Heart right ventricle (tissue), 16 donors: Measurements from ENCODE around the gene MBD2. TPM values are rescaled to one million over a fixed set of nuclear protein-coding genes. Genes with fewer than 3 reads are reported as not detected.
A peak's percentile ranks its signal among the peaks of the same experiment; 100 is the strongest.

Experiments
- ATAC-seq, 8 donors: fragments of 200-7000 bp; cut with Tn5 transposase; one replicate each; pipeline ENCODE4 v1.9.1; 2020; ENCODE audit warnings: mild to moderate bottlenecking in 8 of 8, moderate library complexity in 8 of 8, moderate number of reproducible peaks in 1 of 8
- DNase-seq, 2 donors: peaks; one replicate each; pipeline ENCODE4 v3.0.0-alpha.2; 2020
- H3K27ac ChIP-seq, 10 donors: fragments of 200-600 bp; sonication (generic) in 2 of 10; one replicate each; pipeline versions ENCODE4 v1.5.0 to v1.8.0; 2020 to 2022; ENCODE audit warnings: mild to moderate bottlenecking in 3 of 10
- H3K27me3 ChIP-seq, 7 donors: fragments of 200-600 bp; one replicate each; pipeline ENCODE4 v1.8.0; 2021 to 2022; ENCODE audit warnings: mild to moderate bottlenecking in 2 of 7
- H3K36me3 ChIP-seq, 9 donors: fragments of 200-600 bp; sonication (generic) in 1 of 9; one replicate each; pipeline versions ENCODE4 v1.5.0 to v1.8.0; 2020 to 2022; ENCODE audit warnings: mild to moderate bottlenecking in 2 of 9
- H3K4me1 ChIP-seq, 9 donors: fragments of 200-600 bp; sonication (generic) in 1 of 9; one replicate each; pipeline versions ENCODE4 v1.5.0 to v1.8.0; 2020 to 2022; ENCODE audit warnings: mild to moderate bottlenecking in 4 of 9
- H3K4me3 ChIP-seq, 10 donors: fragments of 200-600 bp; sonication (generic) in 2 of 10; one replicate each; pipeline versions ENCODE4 v1.5.0 to v1.8.0; 2020 to 2022; ENCODE audit warnings: mild to moderate bottlenecking in 7 of 10, moderate library complexity in 2 of 10
- H3K9me3 ChIP-seq, 11 donors: fragments of 200-600 bp in 10 of 11; sonication (generic) in 2 of 11; one replicate each; pipeline versions ENCODE4 v1.5.0 to v1.8.0; 2013 to 2022; ENCODE audit warnings: mild to moderate bottlenecking in 2 of 11, control low read depth in 1 of 11, moderate library complexity in 1 of 11
- CTCF ChIP-seq, 9 donors: fragments of 200-600 bp; sonication (generic) in 2 of 9; IDR thresholded peaks; one replicate each; pipeline versions ENCODE4 v1.5.0 to v1.8.0; 2021 to 2022; ENCODE audit warnings: antibody characterized with exemption in 9 of 9, mild to moderate bottlenecking in 5 of 9, moderate library complexity in 1 of 9
- WGBS, 2 donors: extraction: QIAGEN DNeasy Blood & Tissue Kit; methylation state at CpG; one replicate each; pipeline ENCODE4 v1.1.7; 2013; ENCODE audit warnings: inconsistent platforms in 1 of 2; 5-methylcytosine and 5-hydroxymethylcytosine counted together
- intact Hi-C, 10 donors: fragments of 100-400 bp; cut with DNase I; formaldehyde crosslinking; loops; one replicate each; pipeline versions ENCODE4 v1.11.1 to v1.14.2; 2022
- polyA plus RNA-seq, 2 donors: library from polyadenylated mRNA; stranded (reverse); fragments of 200-250 nt; gene quantifications; one replicate each; pipeline ENCODE4 v1.2.3, GENCODE V29; 2013
- total RNA-seq, 10 donors: library from RNA; stranded (reverse); fragmentation: NEBNext Ultra II Directional in 3 of 10; extraction: Animal tissue kit (Norgen Biotek cat#: 25700) in 3 of 10; gene quantifications; one replicate each; pipeline versions ENCODE4 v1.2.1 to v1.2.4, GENCODE V29; 2021 to 2023
- donor health status: Arrhythmogenic right ventricular cardiomyopathy.
- donor health status: ischemic (EF 13 %, LVEDD 7.1; RV severe dilation, severe dysfunction).
- donor health status: healthy with polysubstance abuse.
- donor health status: DM: no; HTN: yes; CAD: no.
- donor health status: DM: no; HTN: no; CAD: no.
- donor health status: ischemic (EF 25% LVEDD 6.9; RV normal size, moderate dysfunction).
- donor health status: ischemic (EF 25% LVEDD 5.7; RV mildly dilated, moderate dysfunction).
- donor health status: healthy.
- donor health status: DM: yes; HTN: yes; CAD: no.
- donor health status: Ischemic cardiomyopathy.
- donor health status: ischemic (EF 35%, LVEDD 5.7; RV mildly dilated, moderate dysfunction).
- donor health status: nonischemic (EF 11% LVEDD 7.7; RV severe dilation, severe dysfunction).
- donor health status: DM: yes; HTN: yes; CAD: no.
- donor health status: PGD.
- donor health status: ischemic (EF 29% LVEDD 5.4; RV normal size, mild dysfunction).
- donor health status: nonischemic (EF 23%, LVEDD 6.1; RV moderate dilation, normal function).

Gene MBD2
- total and polyA plus RNA-seq, 12 donors: 19.6 to 61.3 (median 41.5) TPM

GRCh38 chr18:54150226-54150625 is 74.2 kb downstream of the MBD2 start:
- ATAC-seq (no peak), DNase-seq (no peak)
- Histone ChIP-seq H3K9me3 (no peaks in the 10 kb centered on the region), H3K4me1 (peaks cover 0 to 24% (median 0%) of the 10 kb centered on the region in 9 donors), H3K27me3 (no peaks in the 10 kb centered on the region), H3K27ac (no peak overlapping the region), H3K36me3 (peaks cover 0 to 41% (median 5%) of the 10 kb centered on the region in 9 donors), H3K4me3 (no peak overlapping the region)
- intact Hi-C loops: loop anchor here in 1 of 10 donors (10.0 kb wide), 1 partner anchor 125 kb away; no protein-coding TSS in a partner anchor
- 96 to 98% methylated on average over 7 of the region's 7 CpGs for WGBS, 2 donors
- no peak for TF ChIP-seq CTCF (IDR thresholded peaks at IDR 0.05)

- peaks cover 0 to 24% (median 0%) of the 10 kb centered on the region in 9 donors for H3K4me1 ChIP-seq
- H3K4me3 ChIP-seq: no peak overlapping the region
- 80 to 84% methylated on average over 3 of the region's 3 CpGs for WGBS, 2 donors
- H3K27me3 ChIP-seq: no peaks in the 10 kb centered on the region
- peaks cover 0 to 31% (median 5%) of the 10 kb centered on the region in 9 donors for H3K36me3 ChIP-seq
- intact Hi-C loops: no loop called here
- peak overlapping the region in 2 of 10 donors; percentile 11 to 77 for H3K27ac ChIP-seq
- TF ChIP-seq CTCF (IDR thresholded peaks at IDR 0.05): no peak
- ATAC-seq (peak in 2 of 8 donors; percentile 44 to 88), DNase-seq (no peak)
- H3K9me3 ChIP-seq: peaks cover 0 to 2% (median 0%) of the 10 kb centered on the region in 11 donors
Observed at GRCh38 chr18:54149078-54149697, 75.3 kb downstream of the MBD2 start.

GRCh38 chr18:54148678-54149077 is 75.8 kb downstream of the MBD2 start:
- peaks cover 0 to 26% (median 5%) of the 10 kb centered on the region in 9 donors for H3K36me3 ChIP-seq
- WGBS, 2 donors: 91 to 93% methylated on average over 4 of the region's 4 CpGs
- H3K27ac ChIP-seq: peak overlapping the region in 1 of 10 donors; percentile 77
- no peak overlapping the region for H3K4me3 ChIP-seq
- intact Hi-C loops: no loop called here
- DNase-seq (no peak), ATAC-seq (peak in 1 of 8 donors; percentile 21)
- peaks cover 0 to 7% (median 3%) of the 10 kb centered on the region in 11 donors for H3K9me3 ChIP-seq
- H3K4me1 ChIP-seq: peaks cover 0 to 24% (median 0%) of the 10 kb centered on the region in 9 donors
- no peaks in the 10 kb centered on the region for H3K27me3 ChIP-seq
- TF ChIP-seq CTCF (IDR thresholded peaks at IDR 0.05): no peak

GRCh38 chr18:54148151-54148550 is 76.3 kb downstream of the MBD2 start:
- Histone ChIP-seq H3K27ac (peak overlapping the region in 1 of 10 donors; percentile 77), H3K4me1 (peaks cover 0 to 24% (median 0%) of the 10 kb centered on the region in 9 donors), H3K27me3 (no peaks in the 10 kb centered on the region), H3K4me3 (no peak overlapping the region), H3K36me3 (peaks cover 0 to 25% (median 4%) of the 10 kb centered on the region in 9 donors), H3K9me3 (peaks cover 0 to 12% (median 6%) of the 10 kb centered on the region in 11 donors)
- no peak for TF ChIP-seq CTCF (IDR thresholded peaks at IDR 0.05)
- no peak for DNase-seq
- ATAC-seq: no peak
- intact Hi-C loops: no loop called here
